ENCODE data around the gene UNC13D.

DNA sequence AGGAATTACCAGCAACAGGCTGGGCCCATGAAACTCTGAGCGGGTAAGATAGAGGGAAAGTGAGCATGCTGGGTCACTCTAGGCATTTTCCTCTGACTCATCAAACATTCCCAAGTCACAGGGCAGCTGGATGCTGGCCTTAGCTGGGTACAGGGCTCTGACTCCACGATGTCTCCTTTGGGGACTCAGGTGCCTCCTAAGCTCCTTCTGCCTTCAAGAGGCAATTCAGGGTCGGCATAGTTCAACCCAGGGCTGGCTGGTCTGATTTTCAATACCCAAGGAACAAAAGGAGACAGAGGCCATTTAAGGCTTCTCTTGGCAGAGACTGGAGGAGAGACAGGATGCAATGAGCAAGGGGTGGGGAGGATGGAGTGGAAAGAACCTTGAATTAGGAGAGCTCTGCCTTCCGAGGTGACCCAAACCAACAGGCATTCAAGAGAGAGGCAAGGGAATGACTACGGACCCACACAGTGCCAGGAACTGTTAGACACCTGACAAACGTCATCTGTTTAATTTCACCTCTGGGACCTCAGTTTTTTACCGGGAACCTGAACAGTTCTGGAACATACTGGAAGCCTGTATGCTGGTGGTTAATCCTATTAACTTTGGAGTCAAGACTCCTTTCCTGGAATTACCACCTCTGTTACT, 10.0 kb upstream of the UNC13D start:
- TF ChIP-seq RAD21 (IDR thresholded peaks at IDR 0.05; ENCODE audit: low read depth), result no peak
- no peak for TF ChIP-seq EP300 (IDR thresholded peaks at IDR 0.05; ENCODE audit: borderline replicate concordance)
- TF ChIP-seq ZBTB7A (IDR thresholded peaks at IDR 0.05; ENCODE audit: low read depth), result no peak
- TF ChIP-seq TEAD4 (IDR thresholded peaks at IDR 0.05), result no peak
- TF ChIP-seq YY1 (IDR thresholded peaks at IDR 0.05; ENCODE audit: low read depth), result no peak
- TF ChIP-seq CREB1 (IDR thresholded peaks at IDR 0.05; ENCODE audit: low read depth), result no peak
- TF ChIP-seq CEBPB (IDR thresholded peaks at IDR 0.05), result no peak
- TF ChIP-seq, protein P1, sequence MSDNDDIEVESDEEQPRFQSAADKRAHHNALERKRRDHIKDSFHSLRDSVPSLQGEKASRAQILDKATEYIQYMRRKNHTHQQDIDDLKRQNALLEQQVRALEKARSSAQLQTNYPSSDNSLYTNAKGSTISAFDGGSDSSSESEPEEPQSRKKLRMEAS (IDR thresholded peaks at IDR 0.05), result no peak
- TF ChIP-seq TAF1 (IDR thresholded peaks at IDR 0.05; ENCODE audit: low read depth), result no peak
- no peak; the same call in 1 of the 2 replicates for TF ChIP-seq FOXM1 (IDR thresholded peaks at IDR 0.05; ENCODE audit: borderline replicate concordance, low read depth)

Measured in Ishikawa (cell line).